Measurements from ENCODE around the gene CRIP1. TPM values are rescaled to one million over a fixed set of nuclear protein-coding genes. Genes with fewer than 3 reads are reported as not detected.
A peak's percentile ranks its signal among the peaks of the same experiment; 100 is the strongest.

Gene CRIP1
- total and polyA plus RNA-seq, 10 of the 15 experiments (the other 5 are each of a cell fraction or from before 2014, with no cell fraction given) = 66.8 to 259 (median 154) TPM

- TF ChIP-seq IKZF1 (conservative IDR thresholded peaks at IDR 0.05) = peak; percentile 6
- no peak for TF ChIP-seq ZNF384 (IDR thresholded peaks at IDR 0.05; ENCODE audit: borderline replicate concordance, low read depth, low read length)
- no peak for TF ChIP-seq PRDM15 (CRISPR knock-in tag; IDR thresholded peaks at IDR 0.05)
- peak; percentile 35; the same call in 1 of the 2 replicates for TF ChIP-seq CREM (IDR thresholded peaks at IDR 0.05; ENCODE audit: low read depth)
- TF ChIP-seq ZZZ3 (IDR thresholded peaks at IDR 0.05; ENCODE audit: control insufficient read depth, insufficient read length, low read depth) = no peak
- TF ChIP-seq ESRRA (IDR thresholded peaks at IDR 0.05; ENCODE audit: low read length) = no peak
- TF ChIP-seq USF2 (IDR thresholded peaks at IDR 0.05; ENCODE audit: borderline replicate concordance, low read depth, low read length) = no peak
- no peak for TF ChIP-seq SREBF2 (IDR thresholded peaks at IDR 0.05; ENCODE audit: low read length)
- TF ChIP-seq PML (IDR thresholded peaks at IDR 0.05; ENCODE audit: low read length) = no peak
- peak; percentile 16; the same call in 1 of the 2 replicates for TF ChIP-seq NR2C1 (IDR thresholded peaks at IDR 0.05)
- 0 out of 2 replicates have a peak, but pooled peaks have one; percentile 16 for TF ChIP-seq TCF3 (IDR thresholded peaks at IDR 0.05; ENCODE audit: borderline replicate concordance, insufficient read depth, low read depth, low read length)
- peak; percentile 11; the same call in 1 of the 2 replicates for TF ChIP-seq RELB (IDR thresholded peaks at IDR 0.05; ENCODE audit: low read depth)
- TF ChIP-seq TCF12 (IDR thresholded peaks at IDR 0.05; ENCODE audit: low read depth, low read length) = no peak
- no peak for TF ChIP-seq CHD1 (IDR thresholded peaks at IDR 0.05; ENCODE audit: low read depth, low read length)
- peak; percentile 38 to 96; a peak in 3 of 4 replicates for TF ChIP-seq EP300 (IDR thresholded peaks at IDR 0.05; ENCODE audit: borderline replicate concordance in 1 of 2, control insufficient read depth in 1 of 2, low read depth in 2 of 2, low read length in 2 of 2)
- TF ChIP-seq SPI1 (IDR thresholded peaks at IDR 0.05; ENCODE audit: borderline replicate concordance, insufficient read depth, low read depth, low read length) = no peak
- TF ChIP-seq HDGF (IDR thresholded peaks at IDR 0.05) = peak; percentile 85
- TF ChIP-seq PKNOX1 (IDR thresholded peaks at IDR 0.05) = peak; percentile 44; the same call in 1 of the 2 replicates
- no peak for TF ChIP-seq MEF2A (IDR thresholded peaks at IDR 0.05; ENCODE audit: insufficient read depth, low read depth, low read length)
- no peak for TF ChIP-seq ZNF274 (IDR thresholded peaks at IDR 0.05; ENCODE audit: insufficient read depth, insufficient read length)
- no peak for TF ChIP-seq CBX3 (IDR thresholded peaks at IDR 0.05; ENCODE audit: borderline replicate concordance, low read depth)
- TF ChIP-seq USF1 (IDR thresholded peaks at IDR 0.05; ENCODE audit: borderline replicate concordance, extremely low read length, insufficient read depth, low read depth, low read length) = no peak
- no peak for TF ChIP-seq LARP7 (IDR thresholded peaks at IDR 0.05)
Observed at GRCh38 chr14:105481886-105482457, 4.7 kb upstream of the CRIP1 start (continued).

Data from GM12878 (cell line).